IMR-90 (cell line): ENCODE results near the gene ZNF579. TPM values are rescaled to one million over a fixed set of nuclear protein-coding genes. Genes with fewer than 3 reads are reported as not detected.

Experiments
- ATAC-seq: fragments of 200-7000 bp; cut with Tn5 transposase; 2 replicates; pipeline ENCODE4 v1.9.1; 2020; ENCODE audit warnings: low read depth, mild to moderate bottlenecking, moderate library complexity
- BruUV-seq: library from RNA; stranded (reverse); fragments of 400-500 nt; replicated peaks from 2 replicates; lab custom pipeline; 2021; lab: Mats Ljungman, UMichigan
- CTCF ChIA-PET: fragments of 300-600 bp; formaldehyde crosslinking; extraction: SDS; loops from one replicate; lab custom pipeline; 2021; ENCODE audit warnings: antibody characterized with exemption; lab: Yijun Ruan, JAX
- POLR2A ChIA-PET: fragments of 300-600 bp; sonication (Branson Sonifier 250); formaldehyde crosslinking; loops from one replicate; lab custom pipeline; 2022; ENCODE audit warnings: antibody characterized with exemption; ENCODE audit not compliant: unreplicated experiment; lab: Charles Lee
- DNase-seq: peaks from one replicate; pipeline ENCODE4 v3.0.0; 2013
- H2AFZ ChIP-seq: replicated peaks from 2 replicates; pipeline ENCODE3; 2013; ENCODE audit warnings: low read length, mild to moderate bottlenecking; ENCODE audit not compliant: poor library complexity
- H2AK5ac ChIP-seq: 2 replicates; pipeline ENCODE4 v1.6.1; 2013; ENCODE audit warnings: low read depth, low read length, inconsistent platforms
- H2AK9ac ChIP-seq: replicated peaks from 2 replicates; pipeline ENCODE3; 2013; ENCODE audit warnings: mild to moderate bottlenecking, low read depth, low read length, moderate library complexity; ENCODE audit not compliant: poor library complexity
- H2BK120ac ChIP-seq: 2 replicates; pipeline ENCODE4 v1.6.1; 2013; ENCODE audit warnings: low read depth, low read length, inconsistent platforms
- H2BK15ac ChIP-seq: 3 replicates; pipeline ENCODE4 v1.6.1; 2013; ENCODE audit warnings: low read depth, low read length, inconsistent platforms
- H2BK20ac ChIP-seq: 2 replicates; pipeline ENCODE4 v1.6.1; 2013; ENCODE audit warnings: low read depth, mild to moderate bottlenecking, inconsistent platforms, low read length, moderate library complexity
- H2BK5ac ChIP-seq: 2 replicates; pipeline ENCODE4 v1.6.1; 2013; ENCODE audit warnings: mild to moderate bottlenecking, low read depth, low read length, inconsistent platforms; ENCODE audit not compliant: poor library complexity, severe bottlenecking
- H3K14ac ChIP-seq: replicated peaks from 2 replicates; pipeline ENCODE4 v1.6.1; 2013; ENCODE audit warnings: low read depth, low read length, inconsistent platforms
- H3K18ac ChIP-seq: 2 replicates; pipeline ENCODE4 v1.6.1; 2013; ENCODE audit warnings: low read depth, low read length, control low read depth
- H3K23ac ChIP-seq: 2 replicates; pipeline ENCODE4 v1.6.1; 2013; ENCODE audit warnings: low read depth, low read length, inconsistent platforms
- H3K27ac ChIP-seq: 2 replicates; pipeline ENCODE4 v1.5.1; 2013; ENCODE audit warnings: mild to moderate bottlenecking, control low read depth, low read length; ENCODE audit not compliant: insufficient read depth
- H3K27me3 ChIP-seq: 2 replicates; pipeline ENCODE4 v1.6.1; 2013; ENCODE audit warnings: low read length; ENCODE audit not compliant: control insufficient read depth, insufficient read depth
- H3K36me3 ChIP-seq: 2 replicates; pipeline ENCODE4 v1.6.1; 2013; ENCODE audit warnings: low read length, mixed read lengths; ENCODE audit not compliant: control insufficient read depth, insufficient read depth
- H3K4ac ChIP-seq: 2 replicates; pipeline ENCODE4 v1.6.1; 2013; ENCODE audit warnings: low read depth, low read length, inconsistent platforms
- H3K4me1 ChIP-seq: 2 replicates; pipeline ENCODE4 v1.6.1; 2013; ENCODE audit warnings: low read length, mixed read lengths; ENCODE audit not compliant: control insufficient read depth, insufficient read depth
- H3K4me2 ChIP-seq: 2 replicates; pipeline ENCODE4 v1.6.1; 2013; ENCODE audit warnings: low read depth, mild to moderate bottlenecking, control low read depth, low read length, moderate library complexity
- H3K4me3 ChIP-seq: 2 replicates; pipeline ENCODE4 v1.5.1; 2013; ENCODE audit warnings: low read depth, mild to moderate bottlenecking, control low read depth, low read length, moderate library complexity; ENCODE audit not compliant: insufficient read depth
- H3K56ac ChIP-seq: 2 replicates; pipeline ENCODE4 v1.6.1; 2013; ENCODE audit warnings: low read length, inconsistent platforms; ENCODE audit not compliant: insufficient read depth; ENCODE audit errors: extremely low read depth
- H3K79me1 ChIP-seq, 2 experiments: 2 replicates each; pipeline ENCODE4 v1.6.1; 2013; ENCODE audit warnings: low read length in 2 of 2, inconsistent platforms in 1 of 2, low read depth in 1 of 2
- H3K9ac ChIP-seq: 2 replicates; pipeline ENCODE4 v1.6.1; 2013; ENCODE audit warnings: low read depth, low read length, control low read depth
- H3K9me1 ChIP-seq: 2 replicates; pipeline ENCODE4 v1.6.1; 2013; ENCODE audit warnings: low read length, inconsistent platforms; ENCODE audit not compliant: insufficient read depth
- H3K9me3 ChIP-seq: 2 replicates; pipeline ENCODE4 v1.6.1; 2013; ENCODE audit warnings: low read length; ENCODE audit not compliant: control insufficient read depth, insufficient read depth
- H4K20me1 ChIP-seq: 2 replicates; pipeline ENCODE4 v1.6.1; 2013; ENCODE audit warnings: low read length, inconsistent platforms; ENCODE audit not compliant: insufficient read depth
- H4K5ac ChIP-seq: 2 replicates; pipeline ENCODE4 v1.6.1; 2013; ENCODE audit warnings: mild to moderate bottlenecking, low read depth, low read length, control low read depth
- H4K8ac ChIP-seq, 2 experiments: 2 replicates each; pipeline ENCODE4 v1.6.1; 2013; ENCODE audit warnings: low read depth in 2 of 2, low read length in 2 of 2, control low read depth in 1 of 2, inconsistent platforms in 1 of 2
- H4K91ac ChIP-seq: 2 replicates; pipeline ENCODE4 v1.6.1; 2013; ENCODE audit warnings: low read depth, low read length, inconsistent platforms; ENCODE audit not compliant: insufficient read depth
- BHLHE40 ChIP-seq: fragments of 150-350 bp; IDR thresholded peaks from 2 replicates; pipeline ENCODE4 v1.6.1; 2016; ENCODE audit warnings: mild to moderate bottlenecking, low read depth, low read length
- CEBPB ChIP-seq: IDR thresholded peaks from 2 replicates; pipeline ENCODE4 v1.6.1; 2012; ENCODE audit warnings: low read depth, low read length, improper control_type of control experiment
- CHD1 ChIP-seq: IDR thresholded peaks from 2 replicates; pipeline ENCODE4 v1.6.1; 2012; ENCODE audit warnings: low read depth, low read length, improper control_type of control experiment
- CTCF ChIP-seq: conservative IDR thresholded peaks from 2 replicates; pipeline ENCODE4 v1.5.1; 2012; ENCODE audit warnings: mild to moderate bottlenecking, low read depth, low read length, improper control_type of control experiment
- MAFK ChIP-seq: IDR thresholded peaks from 2 replicates; pipeline ENCODE4 v1.6.1; 2012; ENCODE audit warnings: low read depth, low read length, improper control_type of control experiment
- MAZ ChIP-seq: IDR thresholded peaks from 2 replicates; pipeline ENCODE4 v1.6.1; 2012; ENCODE audit warnings: low read depth, mild to moderate bottlenecking, low read length, improper control_type of control experiment, moderate library complexity, borderline replicate concordance
- MXI1 ChIP-seq: IDR thresholded peaks from 2 replicates; pipeline ENCODE4 v1.6.1; 2012; ENCODE audit warnings: low read depth, mild to moderate bottlenecking, low read length, moderate library complexity, borderline replicate concordance
- NFE2L2 ChIP-seq: fragments of 150-350 bp; IDR thresholded peaks from 2 replicates; pipeline ENCODE4 v1.6.1; 2016; ENCODE audit warnings: low read depth, mild to moderate bottlenecking, low read length
- POLR2A ChIP-seq: IDR thresholded peaks from 2 replicates; pipeline ENCODE4 v1.6.1; 2012; ENCODE audit warnings: mild to moderate bottlenecking, low read depth, low read length
- RAD21 ChIP-seq: IDR thresholded peaks from 2 replicates; pipeline ENCODE4 v1.6.1; 2012; ENCODE audit warnings: low read length, improper control_type of control experiment
- RCOR1 ChIP-seq: IDR thresholded peaks from 2 replicates; pipeline ENCODE4 v1.6.1; 2012; ENCODE audit warnings: mild to moderate bottlenecking, low read length, improper control_type of control experiment; ENCODE audit not compliant: insufficient replicate concordance
- RFX5 ChIP-seq: IDR thresholded peaks from 2 replicates; pipeline ENCODE4 v1.8.0; 2012; ENCODE audit warnings: low read depth, mild to moderate bottlenecking, low read length, moderate library complexity
- SMC3 ChIP-seq: fragments of 150-350 bp; IDR thresholded peaks from 2 replicates; pipeline ENCODE4 v1.6.1; 2016; ENCODE audit warnings: low read depth, mild to moderate bottlenecking, antibody characterized with exemption, low read length, moderate library complexity
- USF2 ChIP-seq: fragments of 150-350 bp; IDR thresholded peaks from 2 replicates; pipeline ENCODE4 v1.6.1; 2017; ENCODE audit warnings: mild to moderate bottlenecking, antibody characterized with exemption, low read length, low read depth
- WGBS, 2 experiments: methylation state at CpG; one replicate each; pipeline versions ENCODE4 v1.1.5 to v1.1.7; 2013; ENCODE audit warnings: missing lambda C conversion rate in 2 of 2; ENCODE audit not compliant: insufficient read length in 1 of 2; ENCODE audit errors: extremely low coverage in 2 of 2; 5-methylcytosine and 5-hydroxymethylcytosine counted together
- dilution Hi-C: fragments of 300-500 bp; cut with HindIII; formaldehyde crosslinking; loops from one replicate; pipeline ENCODE4 v1.14.3; 2018; ENCODE audit warnings: low sequenced_read_pairs; ENCODE audit not compliant: unreplicated experiment
- in situ Hi-C: fragments of 300-500 bp; cut with MboI; formaldehyde crosslinking; loops from 3 replicates; pipeline ENCODE4 v1.14.3; 2019; ENCODE audit warnings: low sequenced_read_pairs, inconsistent platforms, mixed read lengths
- intact Hi-C: fragments of 100-400 bp; cut with micrococcal nuclease; formaldehyde crosslinking; loops from 2 replicates; pipeline ENCODE4 v1.10.0; 2022
- polyA plus RNA-seq, 3 experiments: library from polyadenylated mRNA; depleted of rRNA; stranded (reverse); fragments of >200 nt; gene quantifications; 2 replicates each; pipeline ENCODE4 v1.2.3, GENCODE V29; 2012; ENCODE audit warnings: low replicate concordance in 1 of 3
- total RNA-seq: library from RNA; depleted of rRNA; stranded (reverse); fragments of >200 nt; gene quantifications from 2 replicates; pipeline ENCODE4 v1.2.3, GENCODE V29; 2012
- TF ChIP-seq, protein P1 (sequence below): fragments of 150-350 bp; IDR thresholded peaks from 2 replicates; pipeline ENCODE4 v1.6.1; 2016; ENCODE audit warnings: low read depth, mild to moderate bottlenecking, low read length, moderate library complexity, borderline replicate concordance

ZNF579 gene
- total and polyA plus RNA-seq, 2 of the 4 experiments (the other 2 are of a cell fraction), result 0.54 to 9.0 TPM

- Histone ChIP-seq H3K4ac (no peak overlapping the region), H2AK5ac (no peak overlapping the region), H2BK5ac (no peak overlapping the region), H3K27ac (no peak overlapping the region), H3K14ac (no peak overlapping the region), H3K36me3 (no peaks in the 10 kb centered on the region), H2BK15ac (no peak overlapping the region), H3K23ac (no peak overlapping the region), H3K9ac (no peak overlapping the region), H3K9me3 (no peaks in the 10 kb centered on the region), H3K79me1 (0 out of 4 replicates have a peak, but pooled peaks cover 0 to 4% of the 10 kb centered on the region in 2 experiments), H4K91ac (no peak overlapping the region), H2BK120ac (no peak overlapping the region), H2AFZ (no peak overlapping the region), H4K8ac (no peak overlapping the region), H3K56ac (no peak overlapping the region), H2BK20ac (no peak overlapping the region), H3K18ac (no peak overlapping the region), H3K4me1 (peaks cover 5% of the 10 kb centered on the region), H3K9me1 (peaks cover 14% of the 10 kb centered on the region), H2AK9ac (no peak overlapping the region), H4K20me1 (no peaks in the 10 kb centered on the region), H3K27me3 (no peaks in the 10 kb centered on the region), H3K4me2 (no peak overlapping the region), H3K4me3 (no peak overlapping the region), H4K5ac (no peak overlapping the region)
- WGBS, 2 experiments, result 92% methylated on average over 18 of the region's 26 CpGs; no CpG with 5 or more reads in 1 of the 2 experiments
- intact Hi-C loops, result no loop called here
- TF ChIP-seq RFX5 (no peak), POLR2A (no peak), SMC3 (no peak), RAD21 (no peak), MAFK (no peak), USF2 (no peak), MAZ (no peak), CEBPB (no peak), RCOR1 (no peak), CTCF (no peak), BHLHE40 (no peak), CHD1 (no peak), MXI1 (no peak), NFE2L2 (no peak)
- TF ChIP-seq, protein P1, sequence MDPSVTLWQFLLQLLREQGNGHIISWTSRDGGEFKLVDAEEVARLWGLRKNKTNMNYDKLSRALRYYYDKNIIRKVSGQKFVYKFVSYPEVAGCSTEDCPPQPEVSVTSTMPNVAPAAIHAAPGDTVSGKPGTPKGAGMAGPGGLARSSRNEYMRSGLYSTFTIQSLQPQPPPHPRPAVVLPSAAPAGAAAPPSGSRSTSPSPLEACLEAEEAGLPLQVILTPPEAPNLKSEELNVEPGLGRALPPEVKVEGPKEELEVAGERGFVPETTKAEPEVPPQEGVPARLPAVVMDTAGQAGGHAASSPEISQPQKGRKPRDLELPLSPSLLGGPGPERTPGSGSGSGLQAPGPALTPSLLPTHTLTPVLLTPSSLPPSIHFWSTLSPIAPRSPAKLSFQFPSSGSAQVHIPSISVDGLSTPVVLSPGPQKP, result no peak
- BruUV-seq, result no TSS peak
- POLR2A ChIA-PET, result no interaction called here
- no peak for DNase-seq
- ATAC-seq, result no peak
- CTCF ChIA-PET, result no interaction called here
- in situ Hi-C loops, result no loop called here
- dilution Hi-C loops, result no loop called here
Observed at GRCh38 chr19:55530996-55531395, 49.7 kb downstream of the ZNF579 start.
